C4-2B (cell line): ENCODE measurements around the gene COL4A2.

Experiments
- CTCF ChIP-seq: fragments of 450-650 bp; conservative IDR thresholded peaks from 2 replicates; pipeline ENCODE4 v1.5.1; 2017; ENCODE audit warnings: mild to moderate bottlenecking
- ZFX ChIP-seq: fragments of 450-650 bp; IDR thresholded peaks from 2 replicates; pipeline ENCODE4 v1.6.1; 2017

- TF ChIP-seq CTCF (no peak), ZFX (no peak)
These were observed 217.6 kb downstream of the COL4A2 start for GRCh38 chr13:110524541-110525257.
